ENCODE measurements around the gene PARD3B.

PARD3B gene

GRCh38 chr2:205001300-205001966 lies 456.2 kb downstream of the PARD3B start:
- in situ Hi-C loops (cut with MboI; ENCODE audit: low pct_unique_long_range_greater_than_20kb, low sequenced_read_pairs) = no loop called here
- DNase-seq = no peak

- no peak for DNase-seq
These were observed 457.1 kb downstream of the PARD3B start for GRCh38 chr2:205002390-205002789.

GRCh38 chr2:205003288-205003687 lies 458.0 kb downstream of the PARD3B start:
- in situ Hi-C loops (cut with MboI; ENCODE audit: low pct_unique_long_range_greater_than_20kb, low sequenced_read_pairs) = no loop called here
- DNase-seq = no peak

More at GRCh38 chr2:205002390-205002789, 457.1 kb downstream of the PARD3B start:
- in situ Hi-C loops (cut with MboI; ENCODE audit: low pct_unique_long_range_greater_than_20kb, low sequenced_read_pairs) = no loop called here

DNA sequence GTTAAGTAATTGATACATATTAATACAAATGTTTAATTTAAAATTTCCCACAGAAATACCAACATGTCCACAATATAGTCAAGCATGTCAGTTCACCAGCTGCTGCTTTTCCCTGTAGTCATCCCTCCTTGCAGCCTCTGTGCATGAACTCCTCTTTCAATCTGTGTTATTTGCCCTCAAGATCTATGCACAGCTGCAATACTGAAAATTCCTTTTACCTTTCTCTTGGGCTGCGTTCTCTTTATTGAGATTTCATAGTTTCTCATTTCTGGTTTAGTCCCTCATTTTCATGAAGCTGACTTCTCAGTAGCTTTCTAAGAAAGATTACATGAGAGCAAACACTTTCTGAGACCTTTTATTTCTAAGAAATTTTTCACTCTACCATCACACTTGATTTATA lies 464.9 kb downstream of the PARD3B start:
- in situ Hi-C loops (cut with MboI; ENCODE audit: low pct_unique_long_range_greater_than_20kb, low sequenced_read_pairs) = no loop called here
- DNase-seq = no peak

DNA sequence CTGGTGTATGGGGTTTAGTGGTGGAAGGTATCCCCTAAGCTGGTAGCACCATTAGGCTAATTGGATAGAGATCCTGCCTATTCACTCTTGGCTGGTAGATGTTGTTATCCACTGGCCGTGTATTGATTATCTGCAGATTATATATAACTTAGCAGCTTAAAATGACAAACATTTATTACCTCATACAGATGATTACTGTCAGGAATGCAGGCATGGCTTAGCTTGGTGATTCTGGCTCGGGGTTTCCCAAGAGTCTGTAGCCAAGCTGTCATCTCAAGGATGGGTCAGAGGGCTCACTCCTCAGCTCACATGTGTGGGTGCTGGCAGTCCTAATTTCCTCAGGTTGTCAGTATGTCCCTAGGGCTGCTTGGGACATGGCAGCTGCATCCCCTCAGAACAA lies 465.8 kb downstream of the PARD3B start:
- no peak for DNase-seq
- in situ Hi-C loops (cut with MboI; ENCODE audit: low pct_unique_long_range_greater_than_20kb, low sequenced_read_pairs) = no loop called here

GRCh38 chr2:205012961-205013360 lies 467.7 kb downstream of the PARD3B start:
- DNase-seq = no peak
- in situ Hi-C loops (cut with MboI; ENCODE audit: low pct_unique_long_range_greater_than_20kb, low sequenced_read_pairs) = no loop called here

DNA sequence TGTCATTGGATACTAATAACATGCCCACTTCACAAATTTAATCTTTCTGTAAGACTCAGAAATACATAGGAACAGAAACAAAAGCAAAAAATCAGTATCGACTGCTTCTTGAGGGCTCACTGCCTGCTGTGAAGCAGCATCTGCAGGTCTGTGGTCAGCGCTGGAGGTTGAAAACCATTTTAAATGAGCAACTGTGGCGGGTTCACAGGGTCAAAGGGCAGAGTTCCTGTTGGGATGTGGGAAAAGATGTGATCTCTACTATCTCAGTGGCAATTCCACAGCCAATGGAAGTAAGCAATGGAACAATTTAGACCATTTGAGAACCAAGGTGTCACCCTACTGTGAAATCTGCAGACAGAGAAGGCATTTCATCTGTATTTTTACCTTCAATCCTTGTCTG lies 468.3 kb downstream of the PARD3B start:
- in situ Hi-C loops (cut with MboI; ENCODE audit: low pct_unique_long_range_greater_than_20kb, low sequenced_read_pairs) = no loop called here

DNA sequence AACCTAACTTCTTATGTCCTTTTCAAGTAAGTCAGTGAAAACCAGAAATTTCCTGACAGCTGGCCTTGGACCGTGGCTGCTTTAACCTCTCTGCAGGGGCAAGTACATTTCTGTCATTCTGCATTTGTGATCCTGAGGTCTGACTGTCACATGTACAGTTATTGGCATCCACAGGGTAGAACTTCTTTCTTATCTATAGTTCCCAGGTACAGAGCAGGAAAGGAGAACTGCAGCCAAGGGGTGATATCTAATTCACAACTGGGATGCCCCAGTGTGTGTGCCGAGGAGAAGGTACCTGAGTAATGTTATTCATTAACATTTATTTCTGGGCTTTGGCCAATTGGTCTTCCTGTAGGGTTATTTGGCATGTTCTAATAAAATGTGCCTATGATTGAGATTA lies 468.9 kb downstream of the PARD3B start:
- DNase-seq = no peak
- in situ Hi-C loops (cut with MboI; ENCODE audit: low pct_unique_long_range_greater_than_20kb, low sequenced_read_pairs) = no loop called here

More for the DNA sequence above, 468.3 kb downstream of the PARD3B start:
- no peak for DNase-seq

GRCh38 chr2:205017381-205017780 lies 472.1 kb downstream of the PARD3B start:
- in situ Hi-C loops (cut with MboI; ENCODE audit: low pct_unique_long_range_greater_than_20kb, low sequenced_read_pairs) = no loop called here
- no peak for DNase-seq

DNA sequence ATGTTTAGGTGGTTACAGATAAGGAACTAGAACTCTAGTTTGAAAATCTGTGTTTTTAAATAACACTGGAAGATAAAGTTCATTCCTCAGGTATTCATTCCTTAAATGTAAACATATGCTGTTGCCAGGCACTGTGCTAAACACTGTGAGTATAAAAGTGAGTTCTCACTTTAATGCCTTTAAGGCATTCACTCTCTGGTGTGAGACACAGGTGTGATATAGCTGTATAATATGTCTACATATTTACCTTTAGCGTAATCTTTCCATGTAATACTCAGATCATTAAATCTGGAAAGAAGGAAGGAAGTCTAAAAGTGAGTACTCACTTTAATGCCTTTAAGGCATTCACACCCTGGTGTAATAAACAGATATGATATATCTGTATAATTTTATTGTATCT lies 472.6 kb downstream of the PARD3B start:
- in situ Hi-C loops (cut with MboI; ENCODE audit: low pct_unique_long_range_greater_than_20kb, low sequenced_read_pairs) = no loop called here
- DNase-seq = no peak

- no peak for DNase-seq
- in situ Hi-C loops (cut with MboI; ENCODE audit: low pct_unique_long_range_greater_than_20kb, low sequenced_read_pairs) = no loop called here
These were observed 475.4 kb downstream of the PARD3B start for GRCh38 chr2:205020673-205021072.

- DNase-seq = no peak
- in situ Hi-C loops (cut with MboI; ENCODE audit: low pct_unique_long_range_greater_than_20kb, low sequenced_read_pairs) = no loop called here
These were observed 477.6 kb downstream of the PARD3B start for GRCh38 chr2:205022841-205023240.

DNA sequence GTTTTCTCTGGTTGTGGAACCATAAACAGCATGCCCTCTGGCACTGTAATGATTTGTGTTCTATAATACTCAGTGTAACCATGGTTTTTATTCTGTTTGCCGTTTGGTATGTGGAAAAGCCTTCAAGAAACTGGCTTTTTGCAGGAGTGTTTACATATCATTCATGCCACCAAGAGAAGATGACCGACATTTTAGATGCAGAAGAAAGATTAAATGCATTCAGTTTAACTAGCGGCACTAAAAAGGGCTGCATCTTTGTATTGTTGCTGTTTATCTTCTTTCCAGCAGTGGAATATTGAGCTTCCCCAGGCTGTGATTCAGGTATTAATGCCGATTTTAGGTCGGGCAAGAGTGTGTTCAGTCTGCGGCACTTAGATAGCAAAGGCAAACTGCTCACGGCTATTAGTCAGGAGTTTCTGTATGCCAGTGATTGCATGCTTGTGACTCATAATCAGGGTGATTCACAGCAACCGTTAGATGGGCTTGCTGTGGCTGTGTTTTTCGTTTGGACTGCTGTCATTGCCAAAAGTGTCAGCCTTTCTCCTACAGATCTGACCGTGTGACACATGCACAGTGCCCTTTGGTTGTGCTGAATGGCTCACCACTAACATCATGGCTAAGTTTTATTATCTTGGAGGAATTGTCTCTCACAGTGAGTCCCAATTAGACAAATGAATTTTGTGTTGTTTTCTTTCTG lies 479.7 kb downstream of the PARD3B start:
- DNase-seq = no peak
- in situ Hi-C loops (cut with MboI; ENCODE audit: low pct_unique_long_range_greater_than_20kb, low sequenced_read_pairs) = no loop called here

- no peak for DNase-seq
- in situ Hi-C loops (cut with MboI; ENCODE audit: low pct_unique_long_range_greater_than_20kb, low sequenced_read_pairs) = no loop called here
These were observed 480.4 kb downstream of the PARD3B start for GRCh38 chr2:205025580-205026240.

- in situ Hi-C loops (cut with MboI; ENCODE audit: low pct_unique_long_range_greater_than_20kb, low sequenced_read_pairs) = no loop called here
- no peak for DNase-seq
These were observed 485.4 kb downstream of the PARD3B start for GRCh38 chr2:205030695-205031094.

DNA sequence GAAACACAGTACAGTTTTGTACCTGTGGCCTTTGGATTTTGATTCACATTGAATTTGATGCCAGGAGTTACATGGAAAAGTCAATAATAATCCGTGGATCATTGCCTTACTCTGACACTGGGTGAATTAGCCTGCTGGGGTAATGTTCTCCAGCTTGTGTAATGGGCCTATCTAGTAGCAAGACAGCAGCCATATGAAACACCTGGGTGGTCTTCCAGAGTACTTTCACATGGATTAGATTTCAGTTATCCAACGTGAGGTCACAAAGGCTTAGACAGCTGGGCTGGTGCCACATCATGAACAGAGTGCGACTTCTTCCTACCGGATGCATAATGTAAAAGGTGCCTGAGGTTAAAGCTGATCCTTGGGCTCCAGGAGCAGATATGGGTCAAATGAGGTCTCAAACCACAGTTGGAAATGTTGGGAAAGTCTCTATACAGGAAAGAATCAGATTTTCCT lies 486.8 kb downstream of the PARD3B start:
- DNase-seq = no peak
- in situ Hi-C loops (cut with MboI; ENCODE audit: low pct_unique_long_range_greater_than_20kb, low sequenced_read_pairs) = no loop called here

DNA sequence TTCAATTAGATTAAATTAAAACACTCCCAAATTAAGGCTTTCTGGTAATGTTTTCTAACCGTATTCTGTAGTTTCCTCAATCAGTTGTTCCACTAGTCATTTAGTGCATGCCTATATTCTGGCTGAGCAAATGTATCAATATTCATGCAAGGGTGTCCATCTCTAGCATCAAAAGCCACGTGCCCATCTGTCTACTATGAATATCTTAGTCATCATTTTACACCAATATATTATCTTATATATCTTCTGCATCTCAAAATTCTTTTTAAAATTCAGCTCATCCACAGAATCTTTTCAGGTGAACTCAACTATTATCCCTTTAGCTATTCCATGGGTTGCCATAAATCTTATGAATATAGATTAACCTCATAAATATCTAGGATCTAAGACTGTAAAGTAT lies 488.2 kb downstream of the PARD3B start:
- DNase-seq = no peak
- in situ Hi-C loops (cut with MboI; ENCODE audit: low pct_unique_long_range_greater_than_20kb, low sequenced_read_pairs) = no loop called here

DNA sequence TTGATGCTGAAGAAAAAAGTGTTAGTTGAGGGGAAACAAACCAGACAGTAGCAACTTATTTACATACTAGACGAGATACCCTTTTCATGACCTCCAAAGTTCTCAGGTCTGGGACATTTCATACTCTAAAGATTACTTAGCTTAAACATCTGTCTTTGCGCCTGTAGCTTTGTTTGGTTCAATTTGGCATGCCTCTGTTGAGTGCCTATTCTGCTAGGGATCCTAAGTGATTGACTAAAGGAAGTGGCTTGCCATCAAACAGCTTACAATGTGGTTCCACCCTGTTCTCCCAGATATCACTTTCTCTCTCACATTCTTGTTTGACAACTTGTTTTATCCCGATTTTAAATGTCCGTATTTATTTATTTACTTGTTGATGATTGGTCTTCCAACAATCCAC lies 488.8 kb downstream of the PARD3B start:
- no peak for DNase-seq
- in situ Hi-C loops (cut with MboI; ENCODE audit: low pct_unique_long_range_greater_than_20kb, low sequenced_read_pairs) = no loop called here

GRCh38 chr2:205040323-205040722 lies 495.0 kb downstream of the PARD3B start:
- in situ Hi-C loops (cut with MboI; ENCODE audit: low pct_unique_long_range_greater_than_20kb, low sequenced_read_pairs) = no loop called here
- DNase-seq = no peak

- in situ Hi-C loops (cut with MboI; ENCODE audit: low pct_unique_long_range_greater_than_20kb, low sequenced_read_pairs) = no loop called here
- DNase-seq = no peak
These were observed 496.3 kb downstream of the PARD3B start for GRCh38 chr2:205041472-205042130.

Data from KBM-7 (cell line).